ENCODE measurements around the gene MMP24OS. TPM values are rescaled to one million over a fixed set of nuclear protein-coding genes. Genes with fewer than 3 reads are reported as not detected.
A peak's percentile ranks its signal among the peaks of the same experiment; 100 is the strongest.

MMP24OS gene
- total RNA-seq, 2 donors from 2014 or later = 46.9 to 53.2 TPM

DNA sequence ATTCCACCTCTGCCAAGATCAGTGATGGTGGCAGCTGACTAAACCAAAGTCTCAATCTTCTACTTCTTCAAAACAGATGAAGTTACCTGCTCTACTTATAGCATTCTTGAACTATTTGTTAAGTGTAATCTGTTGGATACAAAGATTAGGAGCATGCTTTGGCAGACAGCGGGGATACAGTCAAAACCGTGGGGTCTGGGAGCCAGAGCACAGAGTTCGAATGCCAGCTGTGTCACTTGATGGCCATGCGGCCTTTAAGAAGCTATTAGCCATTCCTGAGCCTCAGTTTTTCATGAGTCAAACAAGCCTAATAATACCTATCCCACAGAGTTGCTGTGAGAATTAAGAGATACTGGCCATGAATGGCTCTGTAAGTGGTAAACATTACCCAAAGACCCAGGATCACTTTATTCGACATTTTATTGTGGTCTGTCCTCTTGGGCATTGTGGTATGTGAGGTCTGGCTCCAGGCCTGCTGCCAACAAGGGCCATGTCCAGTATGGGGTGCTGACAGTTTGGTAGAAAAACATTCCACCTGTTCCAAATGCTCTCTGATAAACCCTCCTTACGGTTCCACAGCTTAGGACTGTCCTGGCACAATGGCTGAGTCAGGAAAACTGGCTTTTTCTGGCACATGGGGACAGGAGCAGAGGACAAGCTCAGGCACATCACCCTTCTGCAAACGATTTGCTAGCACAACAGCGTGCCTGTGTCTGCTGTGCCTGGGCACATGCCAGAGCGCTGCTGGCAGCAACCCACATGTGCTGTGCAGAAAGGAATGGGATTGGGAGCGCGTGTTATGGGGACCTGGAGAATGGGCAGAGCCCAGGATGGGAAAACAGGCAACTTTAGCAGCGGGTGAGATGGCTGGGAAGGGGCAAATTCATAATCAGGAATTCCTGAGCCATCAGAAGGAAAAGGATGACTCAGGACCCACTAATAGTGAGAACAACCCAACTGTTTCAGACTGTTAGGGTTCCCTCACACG, 30.0 kb upstream of the MMP24OS start:
- ATAC-seq (peak; percentile 40 to 68), DNase-seq (peak; percentile 47)

DNA sequence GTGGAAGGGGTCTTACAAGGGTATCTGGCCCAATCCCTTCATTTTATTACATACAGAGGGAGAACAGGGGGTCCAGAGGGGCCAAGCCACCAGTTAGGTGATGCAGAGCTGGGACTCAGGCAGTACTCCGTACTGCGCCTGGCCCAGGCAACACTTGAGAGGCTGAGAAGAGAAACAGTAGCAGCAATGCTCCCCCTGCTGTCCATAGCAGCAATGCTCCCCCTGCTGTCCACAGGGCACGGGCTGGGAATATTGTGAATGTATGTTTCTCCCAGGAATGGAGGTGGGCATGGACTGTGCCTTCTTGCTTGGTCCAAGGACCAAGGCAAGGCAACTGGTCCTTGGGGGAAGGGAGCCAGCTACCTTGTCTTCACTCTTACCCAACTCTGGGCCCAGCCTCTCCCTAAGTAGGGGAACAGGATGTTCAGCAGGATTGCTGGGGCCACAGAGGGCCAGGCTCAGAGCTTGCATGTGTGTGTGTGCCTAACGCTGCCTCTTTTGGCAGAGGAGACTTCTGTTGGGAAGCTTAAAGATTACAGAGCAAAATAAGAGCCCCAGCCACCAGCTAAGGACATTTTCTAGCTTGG, 29.1 kb upstream of the MMP24OS start:
- ATAC-seq (peak; percentile 53 to 63), DNase-seq (peak; percentile 50)
- intact Hi-C loops (cut with DNase I) = no loop called here

More for the DNA sequence above, 30.0 kb upstream of the MMP24OS start:
- intact Hi-C loops (cut with DNase I) = no loop called here

GRCh38 chr20:35305682-35306556, 28.0 kb upstream of the MMP24OS start:
- ATAC-seq (peak in 1 of 2 donors; percentile 89), DNase-seq (peak; percentile 68)
- intact Hi-C loops (cut with DNase I) = no loop called here

- ATAC-seq (no peak), DNase-seq (no peak)
- intact Hi-C loops (cut with DNase I) = loop anchor here (5.0 kb wide), 2 partner anchors 132 to 137 kb away; partner anchors contain the start of gene GDF5 (in 1 of the 2)
These were observed 27.0 kb upstream of the MMP24OS start for GRCh38 chr20:35304956-35305355.

DNA sequence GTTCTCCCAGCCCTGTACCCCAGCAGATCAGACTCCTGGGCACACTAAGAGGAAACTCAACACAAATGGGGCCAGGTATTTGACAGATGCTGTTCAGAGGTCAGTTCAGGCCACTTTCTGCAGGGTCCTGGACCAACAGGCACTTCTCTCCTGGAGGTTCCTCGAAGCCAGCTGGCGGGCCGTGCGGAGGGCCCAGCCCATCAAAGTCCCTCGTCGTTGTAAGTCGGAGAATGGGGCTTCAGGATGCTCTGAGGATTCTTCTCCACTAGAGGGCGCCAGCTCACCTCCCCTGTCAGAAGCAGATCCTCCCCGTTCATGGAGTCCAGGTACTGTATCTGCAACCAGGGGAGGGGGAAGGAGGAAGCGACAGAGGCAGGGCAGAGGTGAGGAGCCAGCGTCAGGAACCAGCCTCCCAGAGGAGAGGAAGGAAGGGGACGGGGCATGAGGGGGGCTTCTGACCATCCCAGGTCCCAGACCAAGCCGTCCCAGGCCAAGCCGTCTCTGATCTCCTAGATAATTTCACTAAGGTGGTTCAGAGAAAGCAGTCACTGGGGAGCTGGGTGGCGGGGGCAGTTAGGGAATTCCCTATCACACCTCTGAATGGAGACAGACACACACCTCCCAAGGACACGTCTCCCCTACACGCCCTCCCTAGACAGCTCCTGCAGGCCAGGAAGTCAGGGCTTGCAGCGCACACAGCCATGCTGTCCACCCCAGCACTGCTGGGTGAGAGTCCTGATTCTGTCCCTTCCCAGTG, 26.0 kb upstream of the MMP24OS start:
- intact Hi-C loops (cut with DNase I) = loop anchor here (5.0 kb wide), 2 partner anchors 133 to 138 kb away; partner anchors contain the start of gene GDF5 (in 1 of the 2)
- ATAC-seq = peak; percentile 59 to 68
- peak; percentile 78 for DNase-seq

DNA sequence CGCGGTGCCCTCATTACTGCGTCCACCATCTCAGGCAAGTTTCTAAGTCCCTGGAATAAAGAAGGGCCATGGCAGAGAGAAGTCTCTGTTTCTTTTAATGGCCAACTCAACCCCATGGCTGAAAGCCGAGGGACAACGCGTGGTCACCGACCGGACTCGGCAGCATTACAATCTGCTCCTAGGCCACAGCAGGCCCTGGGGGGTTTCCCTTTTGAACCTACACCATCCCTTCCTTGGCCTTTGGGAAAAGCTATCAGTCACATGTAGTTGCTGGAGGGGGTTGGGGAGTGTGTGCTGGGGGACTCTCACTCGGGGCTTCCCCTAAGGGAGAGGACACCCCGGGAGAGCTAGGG, 25.4 kb upstream of the MMP24OS start:
- ATAC-seq (no peak), DNase-seq (no peak)
- intact Hi-C loops (cut with DNase I) = loop anchor here (5.0 kb wide), 2 partner anchors 134 to 139 kb away; partner anchors contain the start of gene GDF5 (in 1 of the 2)

- DNase-seq (no peak), ATAC-seq (no peak)
- intact Hi-C loops (cut with DNase I) = loop anchor here (5.0 kb wide), 2 partner anchors 135 to 140 kb away; partner anchors contain the start of gene GDF5 (in 1 of the 2)
These were observed 24.8 kb upstream of the MMP24OS start for GRCh38 chr20:35302421-35303335.

- DNase-seq (no peak), ATAC-seq (no peak)
- intact Hi-C loops (cut with DNase I) = loop anchor here (5.0 kb wide), 2 partner anchors 136 to 141 kb away; partner anchors contain the start of gene GDF5 (in 1 of the 2)
These were observed 23.5 kb upstream of the MMP24OS start for GRCh38 chr20:35301426-35301825.

DNA sequence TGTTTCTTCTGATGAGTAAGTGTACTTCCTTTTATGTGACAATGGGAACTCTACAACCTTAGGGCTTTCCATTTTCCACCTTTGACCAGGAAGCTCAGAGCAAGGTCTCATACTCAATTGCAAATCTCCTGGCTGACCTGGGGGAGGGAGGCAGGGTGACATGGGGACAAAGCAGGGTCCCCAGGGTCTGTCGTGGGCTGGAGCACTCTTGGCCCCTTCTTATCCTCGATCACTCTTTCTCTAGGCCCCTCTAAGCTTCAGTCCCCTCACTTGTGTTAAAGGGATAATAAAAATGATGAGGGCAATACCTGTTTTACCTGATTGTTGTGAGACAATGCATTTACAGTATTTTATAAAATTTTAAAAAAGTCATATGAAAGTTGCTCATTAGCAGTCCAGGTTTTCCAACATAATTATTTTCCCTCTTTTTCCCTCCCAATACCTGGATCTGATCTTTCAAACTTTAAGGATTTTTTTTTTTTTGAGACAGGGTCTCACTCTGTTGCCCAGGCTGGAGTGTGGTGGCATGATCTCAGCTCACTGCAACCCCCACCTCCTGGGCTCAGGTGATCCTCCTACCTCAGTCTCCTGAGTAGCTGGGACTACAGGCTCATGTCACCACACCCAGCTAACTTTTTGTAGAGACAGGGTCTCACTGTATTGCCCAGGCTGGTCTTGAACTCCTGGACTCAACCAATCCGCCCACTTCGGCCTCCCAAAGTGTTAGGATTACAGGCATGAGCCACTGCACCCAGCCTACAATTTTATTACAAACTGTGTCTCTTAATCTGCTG, 22.7 kb upstream of the MMP24OS start:
- no peak for ATAC-seq
- no peak for DNase-seq
- intact Hi-C loops (cut with DNase I) = loop anchor here (5.0 kb wide), 2 partner anchors 137 to 142 kb away; partner anchors contain the start of gene GDF5 (in 1 of the 2)

DNA sequence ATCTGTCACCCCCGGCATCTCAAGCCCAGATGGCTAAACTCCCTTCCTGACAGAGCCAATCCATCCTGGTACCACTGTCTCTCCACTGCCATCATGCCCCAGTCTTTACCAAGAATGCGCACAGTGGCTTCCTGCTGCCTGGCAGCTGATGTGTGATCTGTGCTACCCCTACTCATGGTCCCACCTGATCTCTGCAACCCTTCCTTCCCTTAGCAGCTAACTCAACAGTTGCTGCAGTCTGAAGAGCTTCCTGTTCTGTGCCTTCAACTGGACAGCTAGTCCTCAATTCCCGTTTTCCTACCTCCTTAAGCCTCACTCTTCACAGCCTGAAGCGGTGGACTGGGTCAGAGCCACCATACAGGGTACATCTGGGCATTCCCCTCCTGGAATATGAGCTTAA, 21.9 kb upstream of the MMP24OS start:
- intact Hi-C loops (cut with DNase I) = loop anchor here (5.0 kb wide), 2 partner anchors 138 to 143 kb away; partner anchors contain the start of gene GDF5 (in 1 of the 2)
- no peak for ATAC-seq
- DNase-seq = no peak

DNA sequence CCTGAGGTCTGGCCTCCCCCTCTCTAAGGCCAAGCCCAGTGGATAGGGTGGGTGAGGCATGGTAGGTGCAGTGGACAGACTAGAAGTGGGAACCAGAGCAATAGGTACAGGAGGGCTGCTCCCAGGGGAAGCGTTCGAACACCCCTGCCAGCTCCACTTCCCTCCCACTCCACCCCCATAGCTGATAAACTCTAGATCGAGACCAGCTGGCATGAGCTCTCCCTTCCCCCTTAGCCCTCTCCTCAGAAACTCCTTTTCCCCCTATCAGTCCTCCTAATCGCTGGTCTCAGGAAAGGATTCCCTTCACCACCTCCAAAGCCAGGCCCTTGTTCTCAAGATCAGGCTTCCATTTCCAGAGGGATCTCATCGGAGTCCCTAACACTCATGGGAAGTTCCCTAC, 20.3 kb upstream of the MMP24OS start:
- DNase-seq (no peak), ATAC-seq (no peak)
- intact Hi-C loops (cut with DNase I) = no loop called here

DNA sequence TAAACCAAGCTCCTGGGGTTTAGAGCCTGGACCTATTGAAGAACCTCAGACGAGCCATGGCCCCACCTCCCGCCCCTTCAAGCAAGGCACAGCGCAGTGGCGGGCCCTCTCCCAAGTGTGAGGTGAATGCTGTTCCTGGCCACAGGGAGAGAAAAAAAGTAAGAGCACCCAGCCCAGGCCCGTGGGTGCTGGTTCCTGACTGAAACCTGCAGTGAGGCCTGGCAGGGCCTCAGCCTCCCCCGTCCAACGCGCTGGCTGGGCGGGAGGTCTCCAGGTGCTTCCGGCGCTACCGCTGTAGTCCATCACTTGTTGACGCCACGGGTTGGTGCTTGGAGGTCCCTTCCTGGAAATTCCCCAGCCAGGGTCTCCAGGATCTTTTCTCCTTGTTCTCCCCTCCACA, 19.8 kb upstream of the MMP24OS start:
- no peak for DNase-seq
- intact Hi-C loops (cut with DNase I) = no loop called here
- ATAC-seq = no peak

- ATAC-seq = peak in 1 of 2 donors; percentile 23
- no peak for DNase-seq
- intact Hi-C loops (cut with DNase I) = no loop called here
These were observed 19.2 kb upstream of the MMP24OS start for GRCh38 chr20:35297155-35297554.

DNA sequence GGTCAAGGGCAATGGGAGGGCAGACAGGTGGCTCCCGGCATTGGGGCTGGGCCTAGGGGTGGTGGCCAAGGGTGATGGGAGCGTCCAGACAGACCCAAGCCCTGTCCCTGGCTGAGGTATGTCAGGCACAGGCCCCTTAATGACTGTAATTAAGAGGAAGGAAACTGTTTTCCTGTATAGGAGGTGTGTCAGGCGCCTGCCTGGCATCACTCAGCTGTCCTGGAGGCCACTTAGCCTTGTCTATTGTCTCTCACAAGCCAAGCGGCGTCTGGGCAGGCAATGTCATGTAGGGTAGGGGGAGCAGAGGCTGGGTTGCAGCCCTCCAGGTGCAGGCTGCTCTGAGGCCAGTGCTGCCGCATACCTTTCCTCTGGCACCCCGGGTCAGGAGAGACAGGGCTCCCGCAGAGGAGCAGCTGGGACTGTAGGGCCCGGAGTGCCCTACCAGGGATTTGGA, 18.2 kb upstream of the MMP24OS start:
- DNase-seq = no peak
- no peak for ATAC-seq
- intact Hi-C loops (cut with DNase I) = no loop called here

GRCh38 chr20:35295674-35296073, 17.8 kb upstream of the MMP24OS start:
- DNase-seq (no peak), ATAC-seq (no peak)
- intact Hi-C loops (cut with DNase I) = no loop called here

DNA sequence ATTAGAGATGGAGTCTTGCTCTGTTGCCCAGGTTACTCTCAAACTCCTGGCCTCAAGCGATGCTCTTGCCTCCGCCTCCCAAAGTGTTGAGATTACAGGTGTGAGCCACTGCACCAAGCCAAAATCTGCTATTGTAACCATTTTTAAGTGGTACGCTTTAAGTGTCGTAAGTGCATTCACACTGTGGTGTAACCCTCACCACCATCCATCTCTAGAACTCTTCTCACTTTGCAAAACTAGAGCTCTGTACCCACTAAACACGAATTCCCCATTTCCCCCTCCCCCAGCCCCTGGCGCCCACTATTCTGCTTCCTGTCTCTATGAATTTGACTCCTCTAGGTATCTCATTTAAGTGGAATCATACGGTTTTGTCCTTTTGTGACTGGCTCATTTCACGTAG, 17.1 kb upstream of the MMP24OS start:
- no peak for DNase-seq
- intact Hi-C loops (cut with DNase I) = no loop called here
- no peak for ATAC-seq
